HG03175 (cell line): ENCODE results near the gene DDX6.
"Not testable (repeated sequence)": the region's sequence is repeated elsewhere in the genome, so short reads cannot be mapped to it uniquely, and the experiment has no call there.

ENCODE experiments used
- ATAC-seq: cut with Tn5 transposase; IDR thresholded peaks from one replicate; pipeline ENCODE4 v1.9.1; 2021; ENCODE audit warnings: mild to moderate bottlenecking, moderate library complexity; ENCODE audit not compliant: unreplicated experiment

DDX6 gene

GRCh38 chr11:118791961-118792569 lies 1.1 kb upstream of the DDX6 start:
- ATAC-seq = no peak

- ATAC-seq = peak; percentile 9
Observed at GRCh38 chr11:118790357-118791110, 430 bp downstream of the DDX6 start.

- ATAC-seq = no peak
Observed at GRCh38 chr11:118789501-118790356, 1.2 kb downstream of the DDX6 start.

GRCh38 chr11:118786657-118787056 lies 4.3 kb downstream of the DDX6 start:
- no peak for ATAC-seq

GRCh38 chr11:118785362-118785761 lies 5.6 kb downstream of the DDX6 start:
- no peak for ATAC-seq

- no peak for ATAC-seq
Observed at GRCh38 chr11:118783724-118784495, 7.1 kb downstream of the DDX6 start.

GRCh38 chr11:118783324-118783723 lies 7.6 kb downstream of the DDX6 start:
- ATAC-seq = not testable (repeated sequence)

GRCh38 chr11:118778898-118779297 lies 12.1 kb downstream of the DDX6 start:
- ATAC-seq = no peak

GRCh38 chr11:118774032-118774431 lies 16.9 kb downstream of the DDX6 start:
- ATAC-seq = no peak

- ATAC-seq = no peak
Observed at GRCh38 chr11:118771547-118772288, 19.2 kb downstream of the DDX6 start.

GRCh38 chr11:118768690-118769089 lies 22.3 kb downstream of the DDX6 start:
- ATAC-seq = no peak

- ATAC-seq = no peak
Observed at GRCh38 chr11:118766035-118766434, 24.9 kb downstream of the DDX6 start.

GRCh38 chr11:118765095-118765691 lies 25.8 kb downstream of the DDX6 start:
- ATAC-seq = not testable (repeated sequence)

- no peak for ATAC-seq
Observed at GRCh38 chr11:118763041-118763440, 27.9 kb downstream of the DDX6 start.

GRCh38 chr11:118761981-118762380 lies 29.0 kb downstream of the DDX6 start:
- not testable (repeated sequence) for ATAC-seq

GRCh38 chr11:118757876-118758399 lies 33.0 kb downstream of the DDX6 start:
- no peak for ATAC-seq

GRCh38 chr11:118752654-118753053 lies 38.3 kb downstream of the DDX6 start:
- ATAC-seq = no peak

- ATAC-seq = no peak
Observed at GRCh38 chr11:118749429-118749828, 41.5 kb downstream of the DDX6 start.

- ATAC-seq = no peak
Observed at GRCh38 chr11:118748056-118748455, 42.9 kb downstream of the DDX6 start.
